Caki2 (cell line): Measurements from ENCODE around the gene PBX3. TPM values are rescaled to one million over a fixed set of nuclear protein-coding genes. Genes with fewer than 3 reads are reported as not detected.

Source experiments
- DNase-seq: peaks from one replicate; pipeline ENCODE4 v3.0.0-alpha.2; 2015; ENCODE audit warnings: low read depth
- in situ Hi-C: cut with HindIII; loops from 2 replicates; pipeline ENCODE4 v1.10.0; 2016; ENCODE audit warnings: low sequenced_read_pairs, low pct_unique_long_range_greater_than_20kb, mixed read lengths
- total RNA-seq: library from RNA; depleted of rRNA; stranded (reverse); fragments of >200 nt; shearing (Covaris generic); gene quantifications from 2 replicates; pipeline ENCODE4 v1.2.3, GENCODE V29; 2014; ENCODE audit warnings: low replicate concordance

The PBX3 gene
- total RNA-seq, 1 experiment from 2014 or later: 9.3 TPM

DNA sequence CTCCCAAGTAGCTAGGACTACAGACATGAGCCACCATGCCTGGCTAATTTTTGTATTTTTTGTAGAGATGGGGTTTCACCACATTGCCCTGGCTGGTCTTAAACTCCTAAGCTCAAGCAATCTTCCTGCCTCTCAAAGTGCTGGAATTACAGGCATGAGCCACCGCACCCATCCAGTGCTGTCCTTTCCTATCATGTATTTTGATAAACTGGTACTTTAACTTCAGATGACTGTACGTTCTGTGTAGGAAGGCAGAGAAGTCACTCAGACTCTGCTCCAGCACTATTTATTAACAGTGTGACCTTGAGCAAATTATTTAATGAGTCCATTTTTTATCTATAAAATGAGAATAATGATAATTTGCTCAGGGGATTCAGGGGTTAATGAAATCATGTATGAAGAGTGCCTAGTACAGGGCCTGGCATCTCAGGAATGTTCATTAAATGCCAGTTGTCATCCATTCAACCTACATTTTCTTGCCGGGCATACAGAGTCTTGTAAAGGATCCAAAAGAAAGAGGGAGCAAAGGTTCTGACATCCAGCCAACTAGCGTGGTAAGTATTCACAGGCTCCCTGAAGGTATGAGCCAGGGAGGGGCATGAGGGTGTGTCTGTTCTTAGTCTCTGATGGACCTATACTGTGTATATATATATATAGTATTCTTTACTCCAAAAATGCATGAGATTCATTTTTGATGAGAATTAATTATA, 201.9 kb downstream of the PBX3 start:
- in situ Hi-C loops: no loop called here
- DNase-seq: no peak

DNA sequence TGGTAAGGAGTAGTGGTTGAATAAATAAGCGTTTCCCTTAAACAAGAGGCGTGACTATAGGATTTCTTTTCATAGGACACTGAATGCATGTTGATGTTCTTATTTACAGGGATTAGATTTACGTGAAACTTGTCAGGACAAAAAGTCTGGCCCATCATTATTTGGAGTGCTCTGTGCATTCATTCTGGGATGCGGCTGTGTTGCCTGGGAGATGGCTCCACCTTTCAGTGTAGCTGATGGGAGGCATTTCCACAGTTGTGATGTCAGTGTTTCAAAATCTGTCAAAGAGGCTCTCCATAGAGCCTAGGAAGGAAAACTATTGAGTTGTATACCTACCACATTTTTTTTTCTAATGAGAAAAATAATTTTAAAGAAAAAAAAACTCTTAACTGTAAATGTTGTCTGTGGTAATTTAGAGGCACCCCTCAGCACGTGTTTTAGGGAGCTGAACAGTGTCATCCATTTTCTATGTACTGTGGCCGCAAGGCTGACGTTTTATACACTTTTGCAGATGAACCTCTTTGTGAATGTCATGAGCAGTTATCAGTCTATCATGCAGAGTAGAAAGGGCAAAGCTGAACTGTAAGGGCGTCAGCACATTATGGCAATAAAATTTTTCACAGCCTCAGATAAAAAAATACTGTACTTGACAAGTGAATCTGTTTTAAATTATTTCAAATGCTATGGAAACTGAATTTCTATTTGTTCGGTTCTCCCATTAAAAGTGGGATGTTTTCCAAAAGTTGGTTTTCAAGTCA, 202.7 kb downstream of the PBX3 start:
- DNase-seq: no peak
- in situ Hi-C loops: no loop called here

DNA sequence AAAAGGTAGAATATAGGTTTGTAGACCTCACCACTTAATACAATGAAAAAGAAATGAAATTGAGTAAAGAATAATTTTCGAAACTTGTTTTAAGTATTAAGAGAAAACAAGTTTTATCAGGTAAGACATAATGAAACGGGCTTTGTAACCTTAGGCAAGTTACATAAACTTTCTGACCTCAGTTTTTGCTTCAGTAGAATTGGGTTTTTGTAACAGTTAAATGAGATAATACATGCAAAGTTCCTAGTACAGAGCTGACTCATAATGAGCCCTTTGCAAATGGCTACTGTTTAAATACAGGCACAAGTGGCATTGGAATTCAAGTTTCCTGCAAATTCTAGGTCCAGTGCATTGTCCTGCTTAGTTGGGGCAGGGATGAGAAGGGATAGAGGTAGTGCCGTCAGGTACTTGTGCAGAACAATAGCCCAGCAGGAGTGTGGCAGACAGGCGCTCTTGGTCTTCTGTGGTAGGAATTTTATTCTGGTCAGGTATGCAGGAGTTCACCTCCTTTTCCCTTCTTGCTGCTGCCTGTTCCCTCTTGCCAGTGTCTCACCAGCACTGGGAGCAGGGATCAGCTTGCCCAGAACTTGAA, 203.8 kb downstream of the PBX3 start:
- DNase-seq: no peak
- in situ Hi-C loops: no loop called here

DNA sequence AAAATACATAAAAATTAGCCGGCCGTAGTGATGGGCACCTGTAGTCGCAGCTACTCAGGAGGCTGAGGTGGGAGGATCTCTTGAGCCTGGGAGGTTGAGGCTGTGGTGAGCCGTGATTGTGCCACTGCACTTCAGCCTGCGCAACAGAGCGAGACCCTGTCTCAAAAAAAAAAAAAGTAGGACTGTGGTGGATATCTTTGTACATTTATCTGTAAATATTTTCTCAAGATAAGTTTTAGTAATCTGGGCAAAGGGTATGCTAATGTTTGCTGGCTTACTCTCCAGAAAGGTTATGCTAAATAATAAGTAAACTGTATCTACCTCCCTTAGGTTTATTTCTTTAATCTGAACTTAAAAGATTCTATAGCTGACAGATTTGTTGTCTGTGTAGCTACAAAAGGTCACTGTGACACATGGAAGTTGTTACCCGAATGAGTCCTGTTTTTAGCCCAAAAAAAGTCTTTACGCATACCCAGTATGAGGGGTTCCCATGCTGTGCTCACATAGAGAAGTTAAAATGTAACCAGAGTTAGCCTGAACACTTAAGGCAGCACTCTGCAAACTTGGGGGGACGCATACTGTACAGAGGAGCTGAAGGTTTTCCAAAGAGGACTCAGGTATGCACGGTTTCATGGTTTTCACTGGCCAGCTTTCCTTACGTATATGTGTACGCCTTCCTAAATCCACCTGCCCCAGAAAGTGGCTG, 206.3 kb downstream of the PBX3 start:
- in situ Hi-C loops: no loop called here
- no peak for DNase-seq

DNA sequence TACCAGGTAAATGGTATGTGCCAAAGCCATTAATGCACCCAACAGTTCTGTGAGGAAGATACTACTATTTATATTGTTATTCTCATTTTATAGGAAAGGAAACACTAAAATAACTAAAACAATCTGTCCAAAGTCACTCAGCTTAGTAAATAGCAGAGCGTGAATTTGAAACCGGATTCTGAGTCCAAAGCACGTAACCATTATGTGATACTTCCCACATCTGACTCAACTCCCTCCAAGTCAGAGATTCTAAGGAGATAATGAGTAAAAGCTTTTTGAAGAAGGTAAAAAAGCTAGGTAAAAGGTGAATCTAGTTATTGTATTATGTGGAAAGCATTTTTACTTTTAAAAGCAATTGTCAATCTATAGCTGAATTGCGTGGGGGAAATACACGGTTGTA, 208.9 kb downstream of the PBX3 start:
- in situ Hi-C loops: no loop called here
- DNase-seq: no peak

DNA sequence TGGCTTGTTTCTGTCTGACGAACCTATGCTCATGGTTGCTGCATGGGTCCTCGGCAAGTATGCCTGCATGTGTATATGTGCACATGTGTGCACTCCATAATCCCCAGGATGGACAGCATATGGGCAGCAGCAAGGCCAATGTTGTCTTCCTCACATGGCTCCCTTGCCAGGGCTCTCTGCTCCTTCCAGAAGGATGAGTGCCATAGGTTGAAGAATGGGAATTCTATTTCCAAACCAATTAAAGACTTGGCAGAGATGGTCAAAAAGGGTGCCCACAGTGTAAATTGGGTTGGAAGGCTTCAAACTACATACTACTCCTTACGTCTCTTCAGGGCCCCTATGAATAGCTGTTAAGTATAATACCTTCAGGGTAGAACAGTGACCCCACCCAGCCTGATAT, 212.1 kb downstream of the PBX3 start:
- in situ Hi-C loops: no loop called here
- DNase-seq: no peak

DNA sequence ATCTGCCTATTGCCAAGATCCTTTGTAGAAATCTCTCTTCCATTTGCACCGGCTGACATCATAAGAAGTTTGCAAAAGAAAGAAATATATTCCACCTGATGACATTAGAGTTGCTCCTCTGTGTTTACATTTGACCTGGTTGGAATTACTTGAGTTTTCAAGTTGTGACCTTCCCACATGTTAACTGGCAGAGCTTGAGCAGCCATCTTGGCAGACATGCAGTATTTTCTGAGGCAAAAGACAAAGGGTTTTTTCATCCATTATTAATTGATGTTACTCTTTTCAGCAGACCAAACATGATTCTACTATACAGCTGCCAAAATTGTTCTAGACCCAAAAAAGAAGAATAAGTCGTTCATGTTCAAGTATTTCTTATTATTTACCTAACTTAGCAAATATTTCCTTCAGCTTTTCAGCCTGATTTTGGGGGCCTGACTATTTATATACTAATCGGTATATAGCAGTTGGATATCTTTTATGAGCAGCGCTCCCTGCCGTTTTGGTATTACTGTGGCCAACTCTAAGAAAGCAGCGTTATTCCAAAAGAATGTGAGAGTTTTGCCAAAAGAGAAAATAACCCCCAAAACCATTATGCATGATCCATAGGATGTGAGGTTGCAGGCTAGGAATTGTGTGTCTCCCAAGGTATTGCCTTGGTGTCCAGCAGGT, 212.9 kb downstream of the PBX3 start:
- DNase-seq: no peak
- in situ Hi-C loops: no loop called here

DNA sequence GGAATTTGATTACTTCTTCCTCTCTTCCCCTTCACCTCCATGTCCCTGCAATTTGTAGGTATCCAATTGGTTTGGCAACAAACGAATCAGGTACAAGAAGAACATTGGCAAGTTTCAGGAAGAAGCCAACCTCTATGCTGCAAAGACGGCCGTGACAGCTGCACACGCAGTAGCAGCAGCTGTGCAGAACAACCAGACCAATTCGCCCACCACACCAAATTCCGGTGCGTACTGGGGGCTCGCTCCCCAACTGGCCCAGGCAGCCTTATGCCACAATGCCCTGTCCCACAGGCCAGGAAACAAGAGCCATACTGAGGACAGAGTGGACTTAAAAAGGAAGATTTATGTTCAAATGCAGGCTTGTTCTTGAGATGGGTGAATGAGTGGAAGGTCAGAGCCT, 213.5 kb downstream of the PBX3 start:
- DNase-seq: no peak
- in situ Hi-C loops: no loop called here

DNA sequence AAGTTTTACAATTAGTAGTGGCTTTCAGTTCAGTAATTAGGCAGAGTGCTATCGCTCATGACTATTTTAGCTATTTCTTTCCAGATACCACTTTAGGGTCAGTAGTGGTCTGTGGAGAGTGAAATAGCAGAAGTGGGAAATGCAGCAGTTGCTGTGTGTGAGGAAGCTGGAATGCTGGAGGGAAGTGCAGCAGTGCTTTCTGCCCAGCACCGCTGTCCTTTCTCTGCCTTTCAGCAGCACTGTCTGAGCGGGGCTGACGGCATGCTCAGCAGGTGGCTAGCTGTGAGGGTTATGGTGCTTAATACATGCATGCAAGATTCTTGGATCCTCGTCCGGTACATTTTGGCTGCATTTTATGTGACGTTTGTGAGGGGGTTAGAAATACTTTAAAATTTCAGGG, 213.9 kb downstream of the PBX3 start:
- no peak for DNase-seq
- in situ Hi-C loops: no loop called here

DNA sequence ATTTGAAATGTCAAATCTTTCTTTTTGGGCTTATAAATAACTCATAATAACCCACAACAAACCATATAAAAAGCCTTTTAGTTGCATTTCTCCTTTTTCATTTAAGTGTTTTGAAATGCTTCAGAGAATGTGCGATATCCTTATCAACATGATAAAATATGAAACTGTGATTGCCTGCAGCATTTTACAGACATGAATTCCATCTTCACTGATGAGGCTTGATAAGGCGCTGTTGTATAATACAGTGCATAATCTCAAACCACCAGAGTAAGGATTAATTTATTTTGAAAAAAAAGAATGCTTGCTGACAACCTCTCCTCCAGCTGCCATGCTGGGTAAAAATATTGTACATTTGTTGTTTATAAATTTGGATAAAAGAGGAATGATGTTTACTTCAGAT, 216.8 kb downstream of the PBX3 start:
- DNase-seq: no peak
- in situ Hi-C loops: no loop called here

DNA sequence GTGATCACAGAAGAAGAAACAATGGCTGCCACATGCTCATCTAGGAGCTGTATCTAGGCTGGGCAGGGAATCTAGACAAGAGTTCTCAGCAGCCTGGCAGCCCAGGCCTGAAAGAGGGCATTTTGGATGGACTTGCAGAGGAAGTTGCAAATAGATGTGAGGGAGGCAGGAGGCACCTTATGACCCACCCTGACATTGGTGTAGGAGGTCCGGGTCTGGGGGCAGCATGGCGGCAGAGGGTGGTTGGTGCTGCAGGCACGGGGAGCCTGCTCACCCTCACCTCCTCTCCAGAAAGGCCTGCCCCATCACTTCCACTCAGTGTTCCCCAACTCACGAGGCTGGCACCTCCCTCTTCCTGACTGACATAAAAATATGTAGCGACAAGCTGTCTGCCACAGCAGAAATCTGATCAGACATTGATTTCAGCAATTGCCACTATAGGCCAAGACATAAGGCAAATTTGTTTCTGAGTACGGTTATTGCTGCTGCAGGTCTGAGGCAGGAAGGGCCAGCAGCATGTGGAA, 217.6 kb downstream of the PBX3 start:
- in situ Hi-C loops: no loop called here
- no peak for DNase-seq

DNA sequence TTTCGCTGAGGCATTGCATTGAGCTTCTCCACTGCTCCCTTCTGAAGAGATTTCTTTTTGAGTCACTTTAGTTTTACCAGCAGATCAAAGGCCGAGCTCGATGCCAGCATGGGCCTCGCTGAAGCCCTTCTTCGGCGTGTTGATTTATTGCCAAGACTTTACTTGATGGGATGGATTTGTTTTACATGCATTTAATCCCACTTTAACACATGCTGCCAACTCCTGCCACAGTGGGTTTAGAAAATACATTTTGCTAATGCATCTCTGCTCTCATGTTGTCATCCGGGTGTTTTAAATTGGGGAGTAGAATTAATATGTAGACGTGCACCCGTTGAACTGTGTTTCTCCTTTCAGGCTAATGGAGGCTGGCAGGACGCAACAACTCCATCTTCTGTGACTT, 218.3 kb downstream of the PBX3 start:
- DNase-seq: no peak
- in situ Hi-C loops: no loop called here

DNA sequence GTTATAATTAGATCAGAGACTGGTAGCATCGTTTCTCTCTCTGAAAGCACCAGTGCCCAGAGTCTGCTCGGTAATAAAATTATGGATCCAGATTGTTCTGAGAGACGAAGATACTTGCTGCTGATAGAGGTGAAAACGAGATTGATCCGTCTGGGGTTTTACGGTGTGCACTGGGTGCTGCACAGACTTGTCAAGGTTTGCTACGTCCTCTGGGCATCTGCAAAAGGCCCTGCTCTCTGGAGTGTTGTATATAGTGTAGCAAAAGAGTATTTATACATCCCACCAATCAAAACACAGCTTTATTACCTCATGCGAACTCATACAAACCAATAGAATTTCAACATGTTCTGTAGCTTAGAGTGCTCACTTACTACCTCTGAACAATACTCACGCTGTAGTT, 219.3 kb downstream of the PBX3 start:
- DNase-seq: no peak
- in situ Hi-C loops: no loop called here

DNA sequence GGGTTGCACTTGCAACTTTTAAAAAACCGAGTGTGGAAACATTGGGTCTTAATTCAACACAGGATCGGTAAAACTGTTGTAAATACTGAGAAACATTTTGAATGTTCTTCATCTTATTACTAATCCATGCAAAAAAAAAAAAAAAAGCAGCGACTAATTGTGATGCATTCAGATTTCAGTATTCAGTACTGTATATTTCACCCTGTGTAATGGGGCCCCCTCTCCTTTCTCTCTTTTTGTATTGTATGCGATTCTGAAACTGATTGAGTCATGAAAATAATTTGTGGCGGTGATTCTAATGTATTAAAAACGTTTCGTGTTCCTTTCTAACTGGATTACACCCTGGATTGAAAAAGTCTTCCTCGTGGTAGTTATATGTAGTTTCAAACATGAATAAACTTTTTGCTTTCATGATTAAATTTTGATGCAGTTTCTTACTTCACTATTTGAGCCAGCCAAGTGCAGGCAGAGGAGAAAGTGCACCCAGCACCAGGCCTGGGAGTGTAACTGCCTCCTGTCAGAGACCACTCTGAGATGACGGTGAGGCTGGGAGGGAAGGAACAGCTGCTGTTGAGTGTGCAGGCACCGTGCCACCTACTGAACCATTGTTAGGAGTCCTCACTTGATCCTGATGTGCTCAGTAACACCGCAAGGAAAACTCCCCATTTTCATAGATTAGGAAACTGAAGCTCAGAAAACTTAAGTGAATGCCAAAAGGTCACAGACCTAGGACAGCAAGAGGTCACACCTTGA, 220.0 kb downstream of the PBX3 start:
- no peak for DNase-seq
- in situ Hi-C loops: no loop called here

DNA sequence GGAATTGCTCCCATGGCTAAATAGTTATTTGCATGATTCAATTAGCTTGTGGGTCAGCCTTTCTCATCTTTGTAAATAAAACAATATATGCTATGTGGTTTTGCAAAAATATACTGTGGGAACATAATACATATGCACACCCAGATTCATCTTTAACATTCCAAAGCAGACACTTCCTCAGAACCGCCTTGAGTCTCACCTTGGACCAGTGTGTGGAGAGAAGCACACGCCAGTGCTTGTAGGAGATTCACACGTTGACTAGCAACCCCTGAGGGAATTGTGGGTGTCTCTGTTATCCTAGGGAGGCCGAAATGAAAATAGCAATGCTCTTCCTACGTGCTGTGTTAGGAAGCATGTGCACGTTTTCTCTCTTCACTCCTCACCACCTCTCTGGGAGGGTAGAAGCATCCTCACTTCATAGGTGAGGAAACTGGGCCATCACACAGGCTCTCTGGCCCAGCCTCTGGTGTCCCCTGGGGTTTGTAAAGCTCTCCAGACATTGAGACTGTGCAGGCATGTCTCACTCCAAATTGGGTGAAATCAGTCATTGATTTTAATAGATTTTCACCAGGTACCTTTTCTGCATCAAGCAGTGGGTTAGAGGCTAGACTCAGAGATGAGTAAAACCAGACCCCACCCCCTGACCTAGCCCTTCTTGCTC, 221.7 kb downstream of the PBX3 start:
- DNase-seq: no peak
- in situ Hi-C loops: no loop called here

DNA sequence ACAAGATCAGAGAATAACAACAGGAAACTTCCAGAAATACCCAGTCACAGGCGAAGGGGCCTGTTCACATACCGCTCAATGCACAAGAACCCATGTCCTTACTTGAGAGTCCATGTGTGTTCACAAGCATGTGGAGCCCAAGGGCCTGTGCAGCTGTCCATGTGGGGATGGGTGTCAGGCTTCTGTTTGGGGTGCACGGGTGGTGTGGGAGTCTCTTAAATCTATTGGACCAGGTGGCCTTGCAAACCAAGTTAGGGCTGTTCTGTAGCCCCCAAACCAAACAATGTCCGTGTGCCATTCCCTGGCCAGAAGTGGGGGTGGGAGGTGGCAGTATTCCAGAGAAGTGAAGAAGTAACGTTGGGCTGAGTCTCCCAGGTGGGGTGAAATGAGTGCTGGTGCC, 222.3 kb downstream of the PBX3 start:
- in situ Hi-C loops: no loop called here

DNA sequence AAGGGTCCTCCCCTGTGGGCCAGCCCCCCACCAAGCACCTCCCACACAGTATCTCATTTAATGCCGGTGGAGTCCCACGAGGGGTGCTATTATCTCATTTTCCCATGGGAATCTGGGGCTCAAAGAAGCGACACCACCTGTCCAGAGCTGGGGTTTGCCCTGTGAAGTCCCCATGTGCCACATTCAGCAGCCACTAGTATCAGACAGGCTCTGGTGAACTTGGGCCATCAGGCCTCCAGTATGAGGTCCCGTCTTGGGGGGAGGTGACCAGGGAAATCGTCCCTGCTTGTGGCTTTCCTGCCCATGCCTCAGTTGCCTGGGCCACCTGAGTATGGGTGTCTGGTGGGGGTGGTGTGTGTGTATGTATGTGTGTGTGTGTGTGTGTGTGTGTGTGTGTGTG, 222.7 kb downstream of the PBX3 start:
- DNase-seq: no peak
- in situ Hi-C loops: no loop called here

More for the DNA sequence above, 222.3 kb downstream of the PBX3 start:
- no peak for DNase-seq
